ENCODE data around the gene CD40. TPM values are rescaled to one million over a fixed set of nuclear protein-coding genes. Genes with fewer than 3 reads are reported as not detected.

The CD40 gene
- total RNA-seq, 1 donor from 2014 or later: 0.41 TPM

- DNase-seq (ENCODE audit: low spot score in 2 of 2) (no peak), FAIRE-seq (no peak)
Observed at GRCh38 chr20:46121184-46121930, 3.2 kb downstream of the CD40 start.

GRCh38 chr20:46122071-46122470, 4.0 kb downstream of the CD40 start:
- DNase-seq (ENCODE audit: low spot score in 2 of 2) (no peak), FAIRE-seq (no peak)

- FAIRE-seq (no peak), DNase-seq (ENCODE audit: low spot score in 2 of 2) (no peak)
Observed at GRCh38 chr20:46122516-46123481, 4.7 kb downstream of the CD40 start.

GRCh38 chr20:46123482-46124245, 5.5 kb downstream of the CD40 start:
- no peak for FAIRE-seq
- DNase-seq (ENCODE audit: low spot score in 2 of 2): no peak

GRCh38 chr20:46126440-46127056, 8.4 kb downstream of the CD40 start:
- DNase-seq (ENCODE audit: low spot score in 2 of 2) (no peak), FAIRE-seq (no peak)

GRCh38 chr20:46127396-46128010, 9.4 kb downstream of the CD40 start:
- no peak for DNase-seq (ENCODE audit: low spot score in 2 of 2)
- FAIRE-seq: no peak

- no peak for FAIRE-seq
Observed at GRCh38 chr20:46128310-46129151, 10.4 kb downstream of the CD40 start.

GRCh38 chr20:46129955-46130481, 11.9 kb downstream of the CD40 start:
- FAIRE-seq: no peak
- no peak for DNase-seq (ENCODE audit: low spot score in 2 of 2)

More at GRCh38 chr20:46128310-46129151, 10.4 kb downstream of the CD40 start:
- DNase-seq (ENCODE audit: low spot score in 2 of 2): peak in 1 of 2 donors; percentile 60

GRCh38 chr20:46130534-46130933, 12.4 kb downstream of the CD40 start:
- DNase-seq (ENCODE audit: low spot score in 2 of 2): no peak
- no peak for FAIRE-seq

GRCh38 chr20:46131396-46131795, 13.3 kb downstream of the CD40 start:
- FAIRE-seq: no peak
- no peak for DNase-seq (ENCODE audit: low spot score in 2 of 2)

GRCh38 chr20:46132705-46133120, 14.6 kb downstream of the CD40 start:
- FAIRE-seq (no peak), DNase-seq (ENCODE audit: low spot score in 2 of 2) (peak; percentile 31 to 74)

GRCh38 chr20:46133886-46134654, 16.0 kb downstream of the CD40 start:
- FAIRE-seq: no peak
- no peak for DNase-seq (ENCODE audit: low spot score in 2 of 2)

- FAIRE-seq: no peak
- DNase-seq (ENCODE audit: low spot score in 2 of 2): no peak
Observed at GRCh38 chr20:46134716-46135115, 16.6 kb downstream of the CD40 start.

- FAIRE-seq: no peak
- no peak for DNase-seq (ENCODE audit: low spot score in 2 of 2)
Observed at GRCh38 chr20:46135856-46136633, 17.9 kb downstream of the CD40 start.

- DNase-seq (ENCODE audit: low spot score in 2 of 2) (no peak), FAIRE-seq (no peak)
Observed at GRCh38 chr20:46137816-46138215, 19.7 kb downstream of the CD40 start.

GRCh38 chr20:46139266-46139889, 21.3 kb downstream of the CD40 start:
- DNase-seq (ENCODE audit: low spot score in 2 of 2) (no peak), FAIRE-seq (no peak)

Data from frontal cortex (tissue), 4 donors.